Mesendoderm (in vitro differentiated cells): ENCODE measurements around the gene ITGA11.

Experiments
- DNase-seq: peaks from one replicate; pipeline ENCODE4 v3.0.0; 2013
- H2AK5ac ChIP-seq: 2 replicates; pipeline ENCODE4 v1.6.1; 2013; ENCODE audit warnings: low read length, inconsistent platforms
- H2BK120ac ChIP-seq: 2 replicates; pipeline ENCODE4 v1.6.1; 2013; ENCODE audit warnings: low read depth, mild to moderate bottlenecking, low read length, moderate library complexity, mixed read lengths
- H2BK15ac ChIP-seq: replicated peaks from 2 replicates; pipeline ENCODE4 v1.6.1; 2013; ENCODE audit warnings: low read depth, mild to moderate bottlenecking, moderate library complexity
- H2BK5ac ChIP-seq: 2 replicates; pipeline ENCODE4 v1.6.1; 2013; ENCODE audit warnings: low read length, inconsistent platforms
- H3K18ac ChIP-seq: 2 replicates; pipeline ENCODE4 v1.6.1; 2013; ENCODE audit warnings: mild to moderate bottlenecking, low read length, mixed read lengths
- H3K23ac ChIP-seq: one replicate; pipeline ENCODE4 v1.6.1; 2013; ENCODE audit warnings: low read length
- H3K27ac ChIP-seq: 2 replicates; pipeline ENCODE4 v1.5.1; 2013; ENCODE audit warnings: low read depth, mild to moderate bottlenecking, inconsistent platforms, low read length, moderate library complexity
- H3K27me3 ChIP-seq: 2 replicates; pipeline ENCODE4 v1.6.1; 2013; ENCODE audit warnings: low read length, control low read depth, mild to moderate bottlenecking, inconsistent platforms; ENCODE audit not compliant: insufficient read depth, poor library complexity
- H3K36me3 ChIP-seq: 2 replicates; pipeline ENCODE4 v1.6.1; 2013; ENCODE audit warnings: low read length, inconsistent platforms; ENCODE audit not compliant: control insufficient read depth, insufficient read depth
- H3K4ac ChIP-seq: one replicate; pipeline ENCODE4 v1.6.1; 2013; ENCODE audit warnings: low read depth, mild to moderate bottlenecking, low read length, moderate library complexity
- H3K4me1 ChIP-seq: 2 replicates; pipeline ENCODE4 v1.6.1; 2013; ENCODE audit warnings: low read depth, low read length, inconsistent platforms; ENCODE audit not compliant: control insufficient read depth
- H3K4me2 ChIP-seq: 2 replicates; pipeline ENCODE4 v1.6.1; 2013; ENCODE audit warnings: low read length
- H3K4me3 ChIP-seq: 2 replicates; pipeline ENCODE4 v1.5.1; 2013; ENCODE audit warnings: mild to moderate bottlenecking, low read length
- H3K56ac ChIP-seq: one replicate; pipeline ENCODE4 v1.6.1; 2013; ENCODE audit warnings: low read length
- H3K79me1 ChIP-seq: 2 replicates; pipeline ENCODE4 v1.6.1; 2013; ENCODE audit warnings: low read length, inconsistent platforms
- H3K79me2 ChIP-seq: 2 replicates; pipeline ENCODE4 v1.6.1; 2013; ENCODE audit warnings: mild to moderate bottlenecking, low read length; ENCODE audit not compliant: control insufficient read depth, insufficient read depth
- H3K9ac ChIP-seq: 2 replicates; pipeline ENCODE4 v1.6.1; 2013; ENCODE audit warnings: low read length, inconsistent platforms
- H4K5ac ChIP-seq: one replicate; pipeline ENCODE4 v1.6.1; 2013; ENCODE audit warnings: low read length
- H4K8ac ChIP-seq: one replicate; pipeline ENCODE4 v1.6.1; 2013; ENCODE audit warnings: low read depth, mild to moderate bottlenecking, control low read depth, low read length, moderate library complexity
- WGBS: extraction: QIAGEN DNeasy Blood & Tissue Kit; methylation state at CpG from one replicate; pipeline ENCODE4 v1.1.7; 2013; ENCODE audit warnings: low lambda C conversion rate, missing lambda C conversion rate; ENCODE audit not compliant: insufficient coverage; ENCODE audit errors: extremely low coverage; 5-methylcytosine and 5-hydroxymethylcytosine counted together

The ITGA11 gene

DNA sequence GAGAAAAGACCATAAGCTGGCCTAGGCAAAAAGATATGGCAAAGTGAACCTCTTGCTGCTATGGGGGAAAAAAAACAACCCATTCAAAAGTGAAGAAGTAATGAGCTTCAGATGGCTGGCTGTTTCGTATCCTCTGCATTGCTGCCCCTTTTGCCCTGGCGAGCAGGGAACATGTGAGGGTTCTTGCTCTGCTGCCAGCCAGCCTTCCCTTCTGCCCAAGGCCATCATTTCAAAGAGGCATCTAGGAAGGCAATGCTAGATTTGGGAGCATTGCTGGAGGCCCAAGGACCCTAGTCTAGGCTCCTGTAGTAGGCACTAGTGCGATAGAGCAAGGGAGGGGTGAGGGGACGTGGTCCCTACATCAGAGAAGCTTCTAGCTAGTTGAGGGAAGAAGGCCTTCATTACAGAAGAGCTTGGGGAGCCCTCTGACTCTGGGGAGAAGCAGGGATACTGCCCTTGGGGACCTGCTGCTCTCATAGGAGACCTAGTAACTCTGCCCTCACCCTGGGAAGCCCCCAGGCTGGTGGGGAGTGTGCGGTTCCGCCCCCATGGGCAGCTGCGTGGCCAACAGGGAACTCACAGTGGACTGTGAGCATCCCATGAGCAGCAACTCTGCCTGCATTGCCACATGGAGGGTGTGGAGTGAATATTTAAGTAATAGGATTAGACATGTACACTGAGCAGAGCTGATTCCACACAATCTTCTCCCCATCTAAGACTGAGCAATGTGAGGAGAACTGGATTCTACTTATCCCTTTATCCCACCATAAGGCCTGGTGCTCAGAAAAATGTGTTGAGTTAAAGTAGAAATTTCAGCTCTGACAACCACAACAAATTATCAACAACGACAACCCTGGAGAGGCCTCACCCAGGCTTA lies 21.3 kb downstream of the ITGA11 start:
- Histone ChIP-seq H3K23ac (no peak overlapping the region), H2BK15ac (no peak overlapping the region), H3K4me3 (no peak overlapping the region), H3K56ac (no peak overlapping the region), H3K27ac (no peak overlapping the region), H3K18ac (no peak overlapping the region), H3K27me3 (no peaks in the 10 kb centered on the region), H2AK5ac (no peak overlapping the region), H2BK5ac (no peak overlapping the region), H4K5ac (no peak overlapping the region), H3K4me2 (no peak overlapping the region), H2BK120ac (no peak overlapping the region), H3K79me1 (no peaks in the 10 kb centered on the region), H3K36me3 (no peaks in the 10 kb centered on the region), H3K4ac (no peak overlapping the region), H3K4me1 (no peaks in the 10 kb centered on the region), H3K9ac (no peak overlapping the region), H4K8ac (no peak overlapping the region), H3K79me2 (no peaks in the 10 kb centered on the region)
- no peak for DNase-seq
- WGBS: no CpG with 5 or more reads among the region's 8 CpGs

DNA sequence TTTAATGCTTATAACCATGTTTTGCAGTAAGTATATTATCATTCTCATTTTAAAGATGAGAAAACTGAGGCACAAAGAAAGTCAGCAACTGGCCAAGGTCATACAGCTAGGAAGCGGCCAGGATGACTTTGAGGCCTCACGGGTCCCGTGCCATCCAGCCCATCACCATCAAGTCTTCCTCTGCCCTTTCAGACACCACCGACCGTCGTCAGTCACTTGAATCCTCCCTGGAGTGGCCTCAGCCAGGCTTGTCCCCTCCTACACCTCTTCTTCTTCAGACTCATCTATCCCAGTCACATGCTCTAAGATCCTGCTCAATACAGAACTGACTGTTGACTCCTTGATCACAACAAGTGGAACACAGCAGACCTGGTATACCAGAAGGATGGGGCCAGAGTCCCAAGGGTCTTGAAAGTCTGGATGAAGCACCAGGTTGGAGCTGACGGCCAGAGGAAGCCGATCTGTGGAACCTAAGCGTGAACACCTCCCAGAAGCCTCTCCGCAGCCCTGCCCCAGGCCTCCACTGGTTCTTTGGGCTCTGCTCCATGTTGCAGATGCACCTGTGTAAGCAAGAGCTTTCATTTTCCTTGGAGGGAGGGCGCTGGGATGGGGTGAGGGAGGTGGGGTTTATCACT lies 22.1 kb downstream of the ITGA11 start:
- Histone ChIP-seq H3K4me3 (no peak overlapping the region), H3K9ac (no peak overlapping the region), H2BK15ac (no peak overlapping the region), H3K4ac (no peak overlapping the region), H3K27ac (no peak overlapping the region), H2BK120ac (no peak overlapping the region), H3K18ac (no peak overlapping the region), H3K23ac (no peak overlapping the region), H3K27me3 (no peaks in the 10 kb centered on the region), H2BK5ac (no peak overlapping the region), H3K56ac (no peak overlapping the region), H3K79me2 (no peaks in the 10 kb centered on the region), H3K36me3 (no peaks in the 10 kb centered on the region), H4K5ac (no peak overlapping the region), H4K8ac (no peak overlapping the region), H3K4me2 (no peak overlapping the region), H3K4me1 (no peaks in the 10 kb centered on the region), H3K79me1 (no peaks in the 10 kb centered on the region), H2AK5ac (no peak overlapping the region)
- no peak for DNase-seq
- no CpG with 5 or more reads among the region's 11 CpGs for WGBS

DNA sequence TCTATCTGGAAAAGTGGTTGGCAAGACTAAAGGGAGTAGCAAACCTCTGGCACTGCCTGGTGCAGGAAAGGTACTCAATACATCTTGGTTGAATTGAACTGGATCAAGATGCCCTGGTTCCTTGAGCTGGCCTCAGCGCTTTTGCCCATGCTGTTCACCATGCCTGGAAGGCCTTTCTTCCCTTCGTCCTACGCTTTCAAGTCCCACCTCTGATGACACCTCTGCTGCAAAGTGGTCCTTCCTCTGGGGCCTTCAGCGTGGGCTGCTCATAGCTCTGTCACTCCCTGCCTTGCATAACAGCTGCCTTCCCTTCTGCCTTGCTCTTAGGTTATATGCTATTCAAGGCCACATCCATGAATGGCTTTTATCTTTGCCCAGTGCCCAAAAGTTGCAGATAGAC lies 23.0 kb downstream of the ITGA11 start:
- Histone ChIP-seq H3K9ac (no peak overlapping the region), H2AK5ac (peak overlapping the region; percentile 55), H3K4me3 (no peak overlapping the region), H3K27me3 (no peaks in the 10 kb centered on the region), H2BK5ac (no peak overlapping the region), H3K79me1 (no peaks in the 10 kb centered on the region), H2BK15ac (no peak overlapping the region), H3K79me2 (no peaks in the 10 kb centered on the region), H3K36me3 (no peaks in the 10 kb centered on the region), H3K23ac (no peak overlapping the region), H2BK120ac (no peak overlapping the region), H3K4me1 (no peaks in the 10 kb centered on the region), H3K27ac (no peak overlapping the region), H4K8ac (no peak overlapping the region), H3K4ac (no peak overlapping the region), H3K18ac (no peak overlapping the region), H3K56ac (no peak overlapping the region), H3K4me2 (no peak overlapping the region), H4K5ac (no peak overlapping the region)
- no CpG with 5 or more reads among the region's 4 CpGs for WGBS
- DNase-seq: no peak

DNA sequence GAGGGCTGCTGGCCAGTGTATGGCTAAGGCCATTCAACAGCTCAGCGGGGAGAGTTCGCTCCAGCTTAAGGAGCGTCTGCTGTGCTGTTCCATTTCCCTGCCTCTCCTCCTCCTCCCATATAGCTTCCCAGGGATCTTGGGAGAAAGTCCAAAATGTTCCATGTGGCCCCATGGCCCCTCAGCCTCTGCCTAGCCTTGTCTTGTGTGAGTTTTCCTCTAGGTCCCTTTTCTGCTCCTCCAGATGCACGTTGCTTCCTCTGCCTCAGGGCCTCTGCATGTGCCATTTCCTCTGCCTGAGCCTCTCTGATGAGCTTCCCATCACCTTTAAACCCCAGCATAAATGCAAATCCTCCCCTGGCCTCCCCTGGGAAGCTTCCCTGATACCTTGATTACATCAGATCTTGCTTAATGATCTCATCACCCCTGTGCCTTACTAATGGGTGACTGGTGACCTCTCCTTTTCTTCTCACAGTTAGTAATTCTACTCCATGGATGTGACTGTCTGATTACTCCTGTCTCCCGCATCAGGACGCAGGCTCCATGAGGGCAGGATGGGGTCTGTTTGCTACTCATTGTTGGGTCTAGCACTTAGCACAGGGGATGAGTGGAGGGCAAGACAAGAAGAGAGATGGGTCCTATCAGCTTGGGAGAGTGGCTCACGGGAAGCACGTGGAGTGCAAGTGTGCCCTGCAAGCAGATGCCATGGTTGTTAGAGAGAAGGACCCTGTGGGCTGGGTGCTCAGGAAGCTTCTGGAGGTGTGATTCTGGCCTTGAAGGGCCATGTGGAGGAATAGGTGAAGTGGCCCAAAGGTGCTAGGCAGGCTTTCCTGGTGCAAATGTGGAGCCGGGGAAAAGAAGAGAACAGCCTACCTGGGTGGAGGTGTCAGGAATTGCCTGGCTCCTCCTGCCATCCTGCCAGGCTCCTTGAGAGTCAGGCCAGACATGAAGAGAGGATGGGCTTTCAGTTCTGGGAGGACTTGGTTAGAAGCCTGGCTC lies 23.8 kb downstream of the ITGA11 start:
- no peak overlapping the region for H3K56ac ChIP-seq
- DNase-seq: no peak
- H3K4ac ChIP-seq: no peak overlapping the region
- H3K9ac ChIP-seq: no peak overlapping the region
- H3K4me2 ChIP-seq: no peak overlapping the region
- H3K79me1 ChIP-seq: no peaks in the 10 kb centered on the region
- no peak overlapping the region for H4K5ac ChIP-seq
- no peaks in the 10 kb centered on the region for H3K27me3 ChIP-seq
- no peak overlapping the region for H3K18ac ChIP-seq
- no peaks in the 10 kb centered on the region for H3K4me1 ChIP-seq
- no peaks in the 10 kb centered on the region for H3K36me3 ChIP-seq
- no peak overlapping the region for H3K23ac ChIP-seq
- H3K4me3 ChIP-seq: no peak overlapping the region
- no peak overlapping the region for H2BK120ac ChIP-seq
- no peaks in the 10 kb centered on the region for H3K79me2 ChIP-seq
- H2BK5ac ChIP-seq: no peak overlapping the region
- no peak overlapping the region for H2AK5ac ChIP-seq
- no peak overlapping the region for H3K27ac ChIP-seq
- no peak overlapping the region for H4K8ac ChIP-seq
- no peak overlapping the region for H2BK15ac ChIP-seq
- WGBS: no CpG with 5 or more reads among the region's 9 CpGs

DNA sequence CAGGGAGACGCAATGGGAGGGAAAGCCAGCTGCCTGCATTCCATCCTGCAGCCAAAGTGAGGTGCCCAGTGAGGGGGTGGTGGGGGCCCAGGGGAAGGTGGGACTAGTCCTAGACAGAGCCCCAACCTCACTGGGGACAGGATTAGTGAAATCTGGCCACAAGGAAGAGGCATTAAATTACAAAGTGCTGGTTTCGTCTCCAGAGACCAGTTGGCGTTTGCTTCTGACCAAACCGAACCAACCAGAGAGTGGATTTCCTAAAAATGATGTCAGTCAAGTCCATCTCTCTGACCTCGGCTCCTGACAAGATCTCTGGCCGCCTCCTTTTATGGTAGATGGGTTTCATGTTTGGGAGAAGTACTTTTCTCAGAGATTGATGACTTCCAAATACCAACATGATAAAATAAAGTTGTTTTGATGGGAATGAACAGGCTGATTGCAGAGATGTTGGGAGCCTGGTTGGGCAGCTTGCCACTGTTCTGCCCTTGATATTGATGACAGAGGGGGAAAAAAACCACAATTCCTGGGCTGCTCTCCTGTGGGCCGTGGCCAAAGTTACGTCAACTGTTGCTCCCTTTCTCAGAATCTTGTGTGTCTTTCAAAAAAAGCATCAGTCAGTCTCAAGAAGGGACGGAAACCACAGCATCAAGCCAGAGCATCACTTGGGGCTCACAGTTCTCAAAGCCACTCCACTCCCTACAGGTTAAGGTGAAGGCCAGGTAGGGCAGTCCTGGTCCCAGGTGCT lies 24.6 kb downstream of the ITGA11 start:
- Histone ChIP-seq H2BK5ac (no peak overlapping the region), H3K27me3 (no peaks in the 10 kb centered on the region), H4K5ac (no peak overlapping the region), H3K23ac (no peak overlapping the region), H3K79me1 (no peaks in the 10 kb centered on the region), H2BK120ac (no peak overlapping the region), H3K4me1 (no peaks in the 10 kb centered on the region), H4K8ac (no peak overlapping the region), H2AK5ac (no peak overlapping the region), H3K4me3 (no peak overlapping the region), H3K79me2 (no peaks in the 10 kb centered on the region), H3K36me3 (no peaks in the 10 kb centered on the region), H3K18ac (no peak overlapping the region), H3K4ac (no peak overlapping the region), H2BK15ac (no peak overlapping the region), H3K56ac (no peak overlapping the region), H3K27ac (no peak overlapping the region), H3K9ac (no peak overlapping the region), H3K4me2 (no peak overlapping the region)
- WGBS: no CpG with 5 or more reads among the region's 9 CpGs
- DNase-seq: no peak
